Measurements from ENCODE around the gene KRTAP5-5. TPM values are rescaled to one million over a fixed set of nuclear protein-coding genes. Genes with fewer than 3 reads are reported as not detected.

Gene KRTAP5-5
- total and polyA plus RNA-seq, 2 donors (not counting 3 experiments of a cell fraction or from before 2014, with no cell fraction given), result not detected

GRCh38 chr11:1656670-1657069 lies 27.1 kb downstream of the KRTAP5-5 start:
- ChIA-PET POLR2A (no interaction called here), CTCF (no interaction called here)
- H3K9me1 ChIP-seq (replicated peaks; ENCODE audit: control insufficient read depth, extremely low read depth, insufficient read depth, low read length), result no peaks in the 10 kb centered on the region
- DNase-seq (ENCODE audit: low read depth, low spot score), result no peak
- dilution Hi-C loops (cut with MboI; ENCODE audit: extremely low pct_ligation_motif_present, low sequenced_read_pairs), result no loop called here
- peaks cover 2% of the 10 kb centered on the region for H3K4me1 ChIP-seq (ENCODE audit: control insufficient read depth, extremely low read depth, insufficient read depth, low read length)
- no peak overlapping the region for H3K27ac ChIP-seq (ENCODE audit: insufficient read depth, low read depth, low read length)
- H3K4me3 ChIP-seq (replicated peaks in 1 of 3; ENCODE audit: insufficient read depth in 1 of 3, low read depth in 1 of 3, low read length in 3 of 3), result no peak overlapping the region
- BruUV-seq (replicated peaks), result no TSS peak
- H2AFZ ChIP-seq (ENCODE audit: low read depth, low read length), result no peak overlapping the region
- H3K36me3 ChIP-seq (ENCODE audit: control insufficient read depth in 2 of 2, extremely low read depth in 1 of 2, insufficient read depth in 2 of 2, low read length in 2 of 2), result no peaks in the 10 kb centered on the region
- no peak overlapping the region for H3K9ac ChIP-seq (replicated peaks; ENCODE audit: extremely low read depth, insufficient read depth, low read length)
- intact Hi-C loops (cut with micrococcal nuclease), result no loop called here
- FAIRE-seq, result no peak
- H4K20me1 ChIP-seq (replicated peaks; ENCODE audit: control insufficient read depth, extremely low read depth, insufficient read depth, low read length), result no peaks in the 10 kb centered on the region
- no peak overlapping the region for H3K4me2 ChIP-seq (ENCODE audit: insufficient read depth, low read length)
- peaks cover 0 to 4% of the 10 kb centered on the region in 2 experiments for H3K27me3 ChIP-seq (ENCODE audit: control insufficient read depth in 2 of 2, insufficient read depth in 2 of 2, low read length in 2 of 2)
- H3K9me3 ChIP-seq (replicated peaks; ENCODE audit: control insufficient read depth, insufficient read depth, low read length), result no peaks in the 10 kb centered on the region
- no peaks in the 10 kb centered on the region for H3K79me2 ChIP-seq (ENCODE audit: control insufficient read depth, insufficient read depth, low read length)
- TF ChIP-seq JUN (IDR thresholded peaks at IDR 0.05; ENCODE audit: borderline replicate concordance, insufficient read depth, insufficient read length, low read depth), result no peak
- no peak for TF ChIP-seq GATA2 (IDR thresholded peaks at IDR 0.05; ENCODE audit: insufficient read depth, insufficient read length, low read depth, low read length)
- TF ChIP-seq MAX (IDR thresholded peaks at IDR 0.05; ENCODE audit: insufficient read depth, insufficient read length), result no peak
- no peak for TF ChIP-seq CTCF (IDR thresholded peaks at IDR 0.05; ENCODE audit: extremely low read depth in 1 of 2, insufficient read depth in 1 of 2, low read depth in 1 of 2, low read length in 2 of 2)
- TF ChIP-seq FOS (IDR thresholded peaks at IDR 0.05; ENCODE audit: borderline replicate concordance, insufficient read depth, low read length), result no peak
- TF ChIP-seq EZH2 (IDR thresholded peaks at IDR 0.05; ENCODE audit: borderline replicate concordance, low read depth, low read length, severe bottlenecking), result no peak
- TF ChIP-seq POLR2A (IDR thresholded peaks at IDR 0.05; ENCODE audit: low read depth, low read length), result no peak
- no peak for TF ChIP-seq POLR2AphosphoS5 (IDR thresholded peaks at IDR 0.05; ENCODE audit: insufficient read depth, low read depth, low read length)
- TF ChIP-seq MYC (IDR thresholded peaks at IDR 0.05; ENCODE audit: low read depth, low read length), result no peak
